Gastrocnemius medialis (tissue), 4 donors: ENCODE data around the gene ARMH1.
A peak's percentile ranks its signal among the peaks of the same experiment; 100 is the strongest.

ENCODE experiments used
- CTCF ChIP-seq, 5 experiments: fragments of 450-650 bp in 3 of 5; fragments of 200-600 bp in 2 of 5; sonication (generic) in 2 of 5; IDR thresholded peaks in 4 of 5; conservative IDR thresholded peaks in 1 of 5; 1 replicate in 4 of 5; 2 replicates in 1 of 5; pipeline ENCODE4 v1.5.1; 2016 to 2019; ENCODE audit warnings: antibody characterized with exemption in 5 of 5, mild to moderate bottlenecking in 3 of 5, moderate library complexity in 3 of 5
- POLR2A ChIP-seq, 2 donors: fragments of 450-650 bp; IDR thresholded peaks; one replicate each; pipeline ENCODE4 v1.6.1; 2017; ENCODE audit warnings: antibody characterized with exemption in 2 of 2, mild to moderate bottlenecking in 2 of 2, moderate library complexity in 2 of 2

- TF ChIP-seq CTCF (IDR thresholded peaks at IDR 0.05 in 4 of 5, conservative IDR thresholded peaks at IDR 0.05 in 1 of 5) (no peak), POLR2A (IDR thresholded peaks at IDR 0.05) (peak in 1 of 2 donors; percentile 44)
Observed at GRCh38 chr1:44713321-44713781, 38.8 kb downstream of the ARMH1 start.
